GM23338 (cell line): ENCODE measurements around the gene CMYA5.

Experiments used
- EZH2 ChIP-seq: fragments of 200-600 bp; sonication (generic); IDR thresholded peaks from one replicate; pipeline ENCODE4 v1.8.0; 2017; ENCODE audit warnings: antibody characterized with exemption, mild to moderate bottlenecking, low read depth; ENCODE audit not compliant: unreplicated experiment
- EZH2phosphoT487 ChIP-seq: fragments of 200-600 bp; sonication (generic); IDR thresholded peaks from one replicate; pipeline ENCODE4 v1.8.1; 2018; ENCODE audit warnings: antibody characterized with exemption; ENCODE audit not compliant: unreplicated experiment
- JUNB ChIP-seq: IDR thresholded peaks from one replicate; pipeline ENCODE4 v1.6.1; 2016; ENCODE audit warnings: antibody characterized with exemption; ENCODE audit not compliant: unreplicated experiment
- REST ChIP-seq: IDR thresholded peaks from one replicate; pipeline ENCODE4 v1.6.1; 2018; ENCODE audit warnings: antibody characterized with exemption; ENCODE audit not compliant: unreplicated experiment
- TF ChIP-seq, protein P1 (sequence below), 2 experiments: fragments of 200-600 bp in 1 of 2; sonication (generic) in 1 of 2; conservative IDR thresholded peaks; 2 replicates each; pipeline versions ENCODE4 v1.5.1 to v1.6.1; 2016 to 2017; ENCODE audit warnings: antibody characterized with exemption in 2 of 2, low read depth in 2 of 2, mild to moderate bottlenecking in 2 of 2, moderate library complexity in 1 of 2

DNA sequence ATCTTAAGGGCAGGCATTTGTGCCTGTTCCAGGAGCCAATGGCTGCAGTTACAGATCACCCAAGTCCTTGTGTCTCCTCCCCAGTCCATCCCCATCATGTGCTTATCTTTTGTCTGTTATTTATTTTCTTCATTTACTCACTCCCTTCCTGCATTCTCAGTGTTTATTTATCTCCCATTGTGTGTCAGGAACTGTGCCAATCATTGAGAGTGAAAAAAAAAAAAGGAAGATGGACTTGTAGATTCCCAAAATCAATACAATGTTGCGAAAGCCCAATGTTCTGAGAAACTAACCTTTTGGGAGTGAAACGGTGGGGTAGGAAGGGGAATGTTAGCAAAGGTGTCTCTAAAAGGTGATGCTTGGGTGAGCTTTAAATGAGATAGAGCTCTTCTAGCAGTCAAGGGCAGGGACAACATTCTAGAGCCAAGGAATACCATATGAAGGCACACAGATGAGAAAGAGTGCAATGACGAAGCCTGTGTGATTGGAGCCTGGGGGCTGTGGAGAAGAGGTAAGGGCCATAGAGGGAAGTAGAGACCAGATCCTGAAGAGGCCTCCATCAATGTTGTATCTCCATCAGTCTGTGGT lies 53.0 kb downstream of the CMYA5 start:
- TF ChIP-seq, protein P1, sequence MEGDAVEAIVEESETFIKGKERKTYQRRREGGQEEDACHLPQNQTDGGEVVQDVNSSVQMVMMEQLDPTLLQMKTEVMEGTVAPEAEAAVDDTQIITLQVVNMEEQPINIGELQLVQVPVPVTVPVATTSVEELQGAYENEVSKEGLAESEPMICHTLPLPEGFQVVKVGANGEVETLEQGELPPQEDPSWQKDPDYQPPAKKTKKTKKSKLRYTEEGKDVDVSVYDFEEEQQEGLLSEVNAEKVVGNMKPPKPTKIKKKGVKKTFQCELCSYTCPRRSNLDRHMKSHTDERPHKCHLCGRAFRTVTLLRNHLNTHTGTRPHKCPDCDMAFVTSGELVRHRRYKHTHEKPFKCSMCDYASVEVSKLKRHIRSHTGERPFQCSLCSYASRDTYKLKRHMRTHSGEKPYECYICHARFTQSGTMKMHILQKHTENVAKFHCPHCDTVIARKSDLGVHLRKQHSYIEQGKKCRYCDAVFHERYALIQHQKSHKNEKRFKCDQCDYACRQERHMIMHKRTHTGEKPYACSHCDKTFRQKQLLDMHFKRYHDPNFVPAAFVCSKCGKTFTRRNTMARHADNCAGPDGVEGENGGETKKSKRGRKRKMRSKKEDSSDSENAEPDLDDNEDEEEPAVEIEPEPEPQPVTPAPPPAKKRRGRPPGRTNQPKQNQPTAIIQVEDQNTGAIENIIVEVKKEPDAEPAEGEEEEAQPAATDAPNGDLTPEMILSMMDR (conservative IDR thresholded peaks at IDR 0.05; ENCODE audit: low read depth in 2 of 2), result no peak
- TF ChIP-seq EZH2phosphoT487, result no peak
- no peak for TF ChIP-seq EZH2
- TF ChIP-seq REST, result no peak
- no peak for TF ChIP-seq JUNB
